ENCODE data around the gene ARFGEF3.

- TF ChIP-seq POLR2A (IDR thresholded peaks at IDR 0.05; ENCODE audit: low read length) = no peak
- no peak for TF ChIP-seq GATA1 (IDR thresholded peaks at IDR 0.05; ENCODE audit: low read depth, low read length)
Observed at GRCh38 chr6:138258197-138258596, 96.5 kb downstream of the ARFGEF3 start.
